SK-N-SH (cell line): ENCODE results near the gene ADRA1B.

Experiments used
- EP300 ChIP-seq, 2 experiments: IDR thresholded peaks; 2 replicates each; pipeline versions ENCODE4 v1.4.0 to v1.6.1; 2012; ENCODE audit warnings: borderline replicate concordance in 1 of 2, low read depth in 1 of 2, low read length in 1 of 2
- FOXM1 ChIP-seq: IDR thresholded peaks from 2 replicates; pipeline ENCODE4 v1.4.0; 2012; ENCODE audit warnings: low read depth, mild to moderate bottlenecking
- NRF1 ChIP-seq: IDR thresholded peaks from 2 replicates; pipeline ENCODE4 v1.6.1; 2012; ENCODE audit warnings: low read depth, mild to moderate bottlenecking, low read length
- TAF1 ChIP-seq: IDR thresholded peaks from 2 replicates; pipeline ENCODE4 v1.6.1; 2012; ENCODE audit warnings: low read depth, mild to moderate bottlenecking, low read length, moderate library complexity, borderline replicate concordance
- TF ChIP-seq, protein P1 (sequence below): fragments of 200-600 bp; sonication (generic); IDR thresholded peaks from 2 replicates; pipeline ENCODE4 v1.6.1; 2017; ENCODE audit warnings: antibody characterized with exemption, mild to moderate bottlenecking, moderate library complexity

DNA sequence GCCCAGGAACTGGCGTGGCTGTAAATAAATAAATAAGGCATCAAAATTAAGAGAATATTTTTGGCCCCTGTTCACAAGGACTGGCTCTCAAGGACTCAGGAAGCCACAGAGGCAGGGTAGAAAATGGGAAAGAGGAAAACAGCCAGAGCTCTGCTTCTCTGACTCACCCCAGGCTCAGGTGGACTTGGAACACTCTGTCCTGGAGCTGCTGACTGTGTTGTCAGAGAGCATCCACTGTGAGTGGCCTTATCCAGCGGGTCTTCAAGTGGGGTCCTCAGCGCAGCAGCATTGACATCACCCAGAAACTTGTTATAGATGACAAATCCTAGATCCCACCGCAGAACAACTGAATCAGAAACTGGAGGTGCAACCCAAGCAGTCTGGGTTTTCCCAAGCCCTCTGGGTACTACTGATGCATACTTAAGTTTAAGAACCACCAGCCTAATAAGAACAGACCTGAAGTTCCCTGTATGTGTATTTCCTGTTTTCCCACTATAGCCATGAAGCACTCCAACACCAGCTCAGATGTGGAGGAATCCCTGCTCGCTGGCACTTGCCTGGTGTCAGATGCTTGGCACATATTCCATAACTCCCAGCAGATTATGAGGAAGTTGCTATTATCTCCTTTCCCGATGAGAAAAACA is 20.5 kb downstream of the ADRA1B start:
- TF ChIP-seq FOXM1, result no peak
- TF ChIP-seq, protein P1, sequence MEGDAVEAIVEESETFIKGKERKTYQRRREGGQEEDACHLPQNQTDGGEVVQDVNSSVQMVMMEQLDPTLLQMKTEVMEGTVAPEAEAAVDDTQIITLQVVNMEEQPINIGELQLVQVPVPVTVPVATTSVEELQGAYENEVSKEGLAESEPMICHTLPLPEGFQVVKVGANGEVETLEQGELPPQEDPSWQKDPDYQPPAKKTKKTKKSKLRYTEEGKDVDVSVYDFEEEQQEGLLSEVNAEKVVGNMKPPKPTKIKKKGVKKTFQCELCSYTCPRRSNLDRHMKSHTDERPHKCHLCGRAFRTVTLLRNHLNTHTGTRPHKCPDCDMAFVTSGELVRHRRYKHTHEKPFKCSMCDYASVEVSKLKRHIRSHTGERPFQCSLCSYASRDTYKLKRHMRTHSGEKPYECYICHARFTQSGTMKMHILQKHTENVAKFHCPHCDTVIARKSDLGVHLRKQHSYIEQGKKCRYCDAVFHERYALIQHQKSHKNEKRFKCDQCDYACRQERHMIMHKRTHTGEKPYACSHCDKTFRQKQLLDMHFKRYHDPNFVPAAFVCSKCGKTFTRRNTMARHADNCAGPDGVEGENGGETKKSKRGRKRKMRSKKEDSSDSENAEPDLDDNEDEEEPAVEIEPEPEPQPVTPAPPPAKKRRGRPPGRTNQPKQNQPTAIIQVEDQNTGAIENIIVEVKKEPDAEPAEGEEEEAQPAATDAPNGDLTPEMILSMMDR, result no peak
- TF ChIP-seq TAF1, result no peak
- no peak for TF ChIP-seq EP300 (IDR thresholded peaks at IDR 0.05; ENCODE audit: borderline replicate concordance in 1 of 2, low read depth in 1 of 2, low read length in 1 of 2)
- no peak for TF ChIP-seq NRF1
